SJCRH30 (cell line): ENCODE data around the gene SH2B3. TPM values are rescaled to one million over a fixed set of nuclear protein-coding genes. Genes with fewer than 3 reads are reported as not detected.

ENCODE experiments used
- DNase-seq, 2 experiments: peaks; one replicate each; pipeline ENCODE4 v3.0.0-alpha.2; 2015 to 2020
- H3K27ac ChIP-seq: fragments of 250-450 bp; sonication (Bioruptor Pico); 2 replicates; pipeline ENCODE4 v1.5.1; 2020; ENCODE audit warnings: mild to moderate bottlenecking, moderate library complexity
- H3K27me3 ChIP-seq: fragments of 250-450 bp; sonication (Bioruptor Pico); 2 replicates; pipeline ENCODE4 v1.5.1; 2020; ENCODE audit warnings: mild to moderate bottlenecking, moderate library complexity
- H3K36me3 ChIP-seq: fragments of 250-450 bp; sonication (Bioruptor Pico); 2 replicates; pipeline ENCODE4 v1.5.1; 2020; ENCODE audit warnings: mild to moderate bottlenecking, moderate library complexity
- H3K4me1 ChIP-seq: fragments of 250-450 bp; sonication (Bioruptor Pico); 2 replicates; pipeline ENCODE4 v1.5.1; 2020; ENCODE audit warnings: mild to moderate bottlenecking, moderate library complexity
- H3K4me3 ChIP-seq: fragments of 250-450 bp; sonication (Bioruptor Pico); 2 replicates; pipeline ENCODE4 v1.5.1; 2020; ENCODE audit warnings: mild to moderate bottlenecking, moderate library complexity
- H3K9me3 ChIP-seq: fragments of 250-450 bp; sonication (Bioruptor Pico); replicated peaks from 2 replicates; pipeline ENCODE4 v1.5.1; 2020; ENCODE audit warnings: mild to moderate bottlenecking, moderate library complexity
- total RNA-seq: library from RNA; depleted of rRNA; stranded (reverse); fragments of >200 nt; shearing (Covaris generic); gene quantifications from 2 replicates; pipeline ENCODE4 v1.2.3, GENCODE V29; 2014

Gene SH2B3
- total RNA-seq, 1 experiment from 2014 or later, result 13.2 TPM

DNA sequence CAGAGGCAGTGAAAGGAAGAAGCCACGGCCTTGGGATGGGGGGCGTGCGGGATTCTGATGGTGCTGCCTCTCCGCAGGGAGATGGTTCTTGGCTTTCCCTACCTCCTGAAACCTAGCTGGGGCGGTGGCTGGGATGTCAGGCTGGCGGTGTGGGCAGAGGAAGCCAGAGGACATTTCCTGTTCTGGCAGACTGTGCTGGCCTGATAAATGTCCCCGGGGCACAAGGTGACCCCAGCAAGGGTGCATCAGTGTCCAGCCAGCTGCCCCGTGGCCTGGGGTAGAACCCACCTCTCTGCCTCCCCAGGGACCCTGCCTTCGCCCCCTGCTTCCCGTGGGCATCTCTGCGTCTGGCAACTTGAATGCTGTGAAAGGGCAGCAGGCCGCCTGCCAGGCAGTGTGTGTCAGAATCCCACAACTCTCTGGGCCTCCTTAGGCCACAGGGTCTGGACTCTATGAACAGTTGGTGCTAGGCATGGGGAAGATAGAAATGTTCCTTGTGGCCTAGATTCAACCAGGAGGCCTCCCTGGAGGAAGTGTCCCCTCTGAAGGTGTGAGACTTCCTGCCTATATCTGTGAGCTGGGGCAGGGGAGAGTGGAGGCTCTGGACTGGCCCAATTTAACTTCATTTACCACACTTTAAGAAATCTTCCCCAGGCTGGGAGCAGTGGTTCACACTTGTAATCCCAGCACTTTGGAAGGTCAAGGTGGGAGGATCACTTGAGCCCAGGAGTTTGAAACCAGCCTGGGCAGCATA lies 4.9 kb downstream of the SH2B3 start:
- DNase-seq, result no peak
- H3K4me3 ChIP-seq, result no peak overlapping the region
- H3K27me3 ChIP-seq, result no peaks in the 10 kb centered on the region
- no peaks in the 10 kb centered on the region for H3K36me3 ChIP-seq
- peak overlapping the region; percentile 77 for H3K27ac ChIP-seq
- peaks cover 46% of the 10 kb centered on the region for H3K4me1 ChIP-seq
- no peaks in the 10 kb centered on the region for H3K9me3 ChIP-seq

DNA sequence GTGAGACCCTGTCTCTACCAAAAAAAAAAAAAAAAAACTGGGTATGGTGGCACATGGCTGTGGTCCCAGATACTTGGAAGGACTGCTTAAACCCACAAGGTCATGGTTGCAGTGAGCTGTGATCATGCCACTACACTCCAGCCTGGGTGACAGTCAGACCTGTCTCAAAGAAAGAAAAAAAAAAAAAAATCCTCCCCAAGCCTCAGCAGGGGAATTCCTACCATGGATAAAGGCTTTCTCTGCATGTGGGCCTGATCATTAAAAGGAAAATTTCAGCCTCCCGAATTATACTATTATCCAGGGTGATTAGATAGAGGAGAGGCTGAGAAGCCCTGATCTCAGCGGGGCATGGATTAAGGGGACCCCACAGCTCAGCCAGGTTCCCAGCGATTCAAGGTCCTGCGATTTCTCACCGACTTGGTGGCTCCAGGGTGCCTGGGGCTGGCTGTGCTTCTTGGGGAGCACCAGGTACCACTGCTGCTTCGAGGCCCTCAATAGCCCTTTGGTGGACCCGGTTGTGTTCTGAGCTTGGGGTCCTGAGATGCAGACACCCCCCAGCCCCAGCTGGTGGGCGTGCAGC lies 5.6 kb downstream of the SH2B3 start:
- peaks cover 46% of the 10 kb centered on the region for H3K4me1 ChIP-seq
- no peak overlapping the region for H3K4me3 ChIP-seq
- H3K9me3 ChIP-seq, result no peaks in the 10 kb centered on the region
- peak overlapping the region; percentile 77 for H3K27ac ChIP-seq
- no peaks in the 10 kb centered on the region for H3K27me3 ChIP-seq
- no peak for DNase-seq
- no peaks in the 10 kb centered on the region for H3K36me3 ChIP-seq

DNA sequence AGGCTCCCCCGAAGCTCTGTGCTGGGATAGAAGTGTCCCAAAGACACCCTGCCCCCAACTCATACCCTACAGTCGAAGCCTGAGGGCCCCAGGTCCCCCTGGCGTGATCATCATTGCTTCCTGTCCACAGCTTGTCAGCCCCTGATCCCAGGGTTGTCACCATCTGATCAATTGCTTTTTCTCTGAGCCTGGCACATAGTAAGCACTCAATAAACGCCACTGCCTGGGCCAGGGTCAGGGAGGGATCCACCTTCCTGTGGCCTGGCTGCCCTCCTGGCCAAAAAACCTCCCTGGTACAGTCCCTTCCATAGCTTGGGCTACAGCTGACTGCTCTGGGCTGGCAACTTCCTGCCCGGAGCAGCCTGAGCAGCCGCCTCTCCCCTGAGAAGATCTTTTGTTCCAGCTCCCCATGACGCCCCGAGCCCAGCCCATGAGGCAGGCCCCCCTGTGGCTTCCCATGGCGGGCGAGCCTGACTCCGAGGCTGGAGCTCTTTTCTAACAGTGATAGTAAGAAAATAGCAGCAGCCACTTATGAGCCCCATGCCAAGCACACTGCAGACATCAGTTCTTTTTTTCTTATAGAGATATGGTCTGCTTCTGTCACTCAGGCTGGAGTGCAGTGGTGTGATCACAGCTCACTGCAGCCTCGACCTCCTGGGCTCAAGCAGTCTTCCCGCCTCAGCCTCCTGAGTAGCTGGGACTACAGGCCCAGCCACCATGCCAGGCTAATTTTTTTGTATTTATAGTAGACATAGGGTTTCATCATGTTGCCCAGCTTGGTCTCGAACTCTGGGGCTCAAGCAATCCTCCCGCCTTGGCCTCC lies 6.5 kb downstream of the SH2B3 start:
- Histone ChIP-seq H3K4me3 (no peak overlapping the region), H3K9me3 (no peaks in the 10 kb centered on the region), H3K27ac (peak overlapping the region; percentile 77), H3K36me3 (no peaks in the 10 kb centered on the region), H3K4me1 (peaks cover 45% of the 10 kb centered on the region), H3K27me3 (no peaks in the 10 kb centered on the region)
- DNase-seq, result peak; percentile 75 to 78

DNA sequence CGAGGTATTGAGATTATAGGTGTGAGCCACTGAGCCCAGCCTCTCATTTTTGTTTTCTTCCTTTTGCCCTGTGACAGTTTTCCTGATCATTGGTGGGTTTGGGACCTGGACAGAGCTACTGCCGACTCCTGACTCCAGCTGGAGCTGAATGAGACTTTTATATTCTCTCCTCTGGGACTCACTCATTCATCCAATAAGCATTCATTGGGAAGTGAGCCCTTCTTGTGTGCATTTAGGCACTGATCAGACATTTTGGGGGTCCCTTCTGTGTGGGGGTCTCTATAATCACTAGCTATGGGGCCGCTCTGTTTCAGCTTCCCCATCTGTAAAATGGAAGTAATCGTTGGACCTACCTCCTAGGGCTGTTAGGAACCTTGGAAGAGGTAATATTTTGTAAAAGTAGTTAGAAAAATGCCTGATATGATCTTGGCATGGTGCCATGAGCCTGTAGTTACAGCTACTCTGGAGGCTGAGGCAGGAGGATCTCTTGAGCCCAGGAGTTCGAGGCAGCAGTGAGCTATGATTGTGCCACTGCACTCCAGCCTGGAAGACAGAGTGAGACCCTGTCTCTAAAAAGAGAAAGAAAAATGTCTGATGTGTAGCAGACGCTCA lies 7.2 kb downstream of the SH2B3 start:
- no peaks in the 10 kb centered on the region for H3K27me3 ChIP-seq
- peaks cover 42% of the 10 kb centered on the region for H3K4me1 ChIP-seq

DNA sequence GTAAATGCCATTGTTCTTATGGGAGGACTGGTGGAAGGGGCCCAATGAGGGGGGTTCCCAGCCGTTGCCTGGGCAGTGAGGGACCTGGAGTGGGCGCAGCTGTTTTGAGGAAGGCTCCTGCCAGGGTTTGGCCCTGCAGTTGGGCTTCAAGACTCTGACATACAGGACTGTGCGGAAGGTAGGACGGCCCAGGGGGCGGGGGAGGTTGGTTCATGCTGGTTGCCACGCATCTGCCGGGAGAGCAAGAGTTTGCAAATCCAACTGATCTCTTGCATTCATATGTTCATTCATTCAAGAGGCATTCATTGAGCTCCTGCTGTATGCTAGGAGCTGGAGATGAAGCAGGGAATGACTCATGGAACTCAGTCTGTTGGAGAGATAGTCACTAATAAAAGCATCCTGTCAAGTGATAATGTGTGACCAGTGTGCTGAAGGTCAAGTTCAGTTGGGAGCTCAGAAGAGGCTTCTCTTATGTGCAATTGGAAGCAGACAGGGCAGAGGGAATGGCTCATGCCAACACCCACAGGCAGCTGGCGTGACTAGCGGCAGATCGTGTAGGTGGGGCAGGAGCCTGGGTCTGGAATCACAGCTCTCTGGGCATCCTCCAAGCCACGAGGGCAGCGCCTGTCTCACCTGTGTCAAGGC lies 7.8 kb downstream of the SH2B3 start:
- Histone ChIP-seq H3K4me3 (no peak overlapping the region), H3K9me3 (no peaks in the 10 kb centered on the region), H3K4me1 (peaks cover 40% of the 10 kb centered on the region), H3K27ac (no peak overlapping the region), H3K36me3 (no peaks in the 10 kb centered on the region), H3K27me3 (no peaks in the 10 kb centered on the region)
- DNase-seq, result no peak

More for the DNA sequence above, 7.2 kb downstream of the SH2B3 start:
- Histone ChIP-seq H3K4me3 (no peak overlapping the region), H3K9me3 (no peaks in the 10 kb centered on the region), H3K27ac (peak overlapping the region; percentile 77), H3K36me3 (no peaks in the 10 kb centered on the region)
- no peak for DNase-seq

- Histone ChIP-seq H3K4me3 (no peak overlapping the region), H3K9me3 (no peaks in the 10 kb centered on the region), H3K27me3 (no peaks in the 10 kb centered on the region), H3K4me1 (peaks cover 28% of the 10 kb centered on the region), H3K27ac (no peak overlapping the region), H3K36me3 (peaks cover 3% of the 10 kb centered on the region; the same call in 1 of the 2 replicates)
- no peak for DNase-seq
These were observed 9.1 kb downstream of the SH2B3 start for GRCh38 chr12:111414711-111415252.

GRCh38 chr12:111417290-111417689 lies 11.6 kb downstream of the SH2B3 start:
- Histone ChIP-seq H3K4me1 (peaks cover 8% of the 10 kb centered on the region), H3K4me3 (no peak overlapping the region), H3K36me3 (peaks cover 7% of the 10 kb centered on the region; the same call in 1 of the 2 replicates), H3K9me3 (no peaks in the 10 kb centered on the region), H3K27ac (no peak overlapping the region), H3K27me3 (no peaks in the 10 kb centered on the region)
- DNase-seq, result no peak

DNA sequence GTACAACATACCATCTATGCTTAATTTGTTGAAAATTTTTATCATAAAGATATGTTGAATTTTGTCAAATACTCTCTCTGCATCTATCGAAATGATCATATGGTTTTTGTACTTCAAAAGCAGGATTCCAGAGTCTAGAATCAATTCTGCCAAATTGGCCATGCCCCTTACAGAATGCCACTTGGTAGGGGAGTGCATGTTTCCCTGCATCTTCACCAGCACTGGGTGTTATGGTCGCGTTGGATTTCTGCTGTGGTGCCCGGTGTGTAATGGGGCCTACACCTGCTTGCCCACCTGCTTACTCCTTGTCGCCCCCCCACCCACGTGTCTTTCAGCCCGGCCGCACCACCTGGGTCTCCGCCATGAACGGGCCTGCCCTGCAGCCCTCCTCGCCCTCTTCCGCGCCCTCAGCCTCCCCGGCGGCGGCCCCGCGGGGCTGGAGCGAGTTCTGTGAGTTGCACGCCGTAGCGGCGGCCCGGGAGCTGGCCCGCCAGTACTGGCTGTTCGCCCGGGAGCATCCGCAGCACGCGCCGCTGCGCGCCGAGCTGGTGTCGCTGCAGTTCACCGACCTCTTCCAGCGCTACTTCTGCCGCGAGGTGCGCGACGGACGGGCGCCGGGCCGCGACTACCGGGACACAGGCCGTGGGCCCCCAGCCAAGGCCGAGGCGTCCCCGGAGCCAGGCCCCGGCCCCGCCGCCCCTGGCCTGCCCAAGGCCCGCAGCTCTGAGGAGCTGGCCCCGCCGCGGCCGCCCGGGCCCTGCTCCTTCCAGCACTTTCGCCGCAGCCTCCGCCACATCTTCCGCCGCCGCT lies 12.3 kb downstream of the SH2B3 start:
- H3K4me3 ChIP-seq, result no peak overlapping the region
- no peak overlapping the region for H3K27ac ChIP-seq
- H3K4me1 ChIP-seq, result peaks cover 1% of the 10 kb centered on the region; the same call in 1 of the 2 replicates
- no peak for DNase-seq
- no peaks in the 10 kb centered on the region for H3K9me3 ChIP-seq
- no peaks in the 10 kb centered on the region for H3K27me3 ChIP-seq
- peaks cover 7% of the 10 kb centered on the region; the same call in 1 of the 2 replicates for H3K36me3 ChIP-seq

GRCh38 chr12:111418594-111418880 lies 12.8 kb downstream of the SH2B3 start:
- peaks cover 7% of the 10 kb centered on the region; the same call in 1 of the 2 replicates for H3K36me3 ChIP-seq
- no peaks in the 10 kb centered on the region for H3K27me3 ChIP-seq
- no peaks in the 10 kb centered on the region for H3K4me1 ChIP-seq
- H3K9me3 ChIP-seq, result no peaks in the 10 kb centered on the region
- H3K4me3 ChIP-seq, result no peak overlapping the region
- no peak overlapping the region for H3K27ac ChIP-seq
- DNase-seq, result no peak

DNA sequence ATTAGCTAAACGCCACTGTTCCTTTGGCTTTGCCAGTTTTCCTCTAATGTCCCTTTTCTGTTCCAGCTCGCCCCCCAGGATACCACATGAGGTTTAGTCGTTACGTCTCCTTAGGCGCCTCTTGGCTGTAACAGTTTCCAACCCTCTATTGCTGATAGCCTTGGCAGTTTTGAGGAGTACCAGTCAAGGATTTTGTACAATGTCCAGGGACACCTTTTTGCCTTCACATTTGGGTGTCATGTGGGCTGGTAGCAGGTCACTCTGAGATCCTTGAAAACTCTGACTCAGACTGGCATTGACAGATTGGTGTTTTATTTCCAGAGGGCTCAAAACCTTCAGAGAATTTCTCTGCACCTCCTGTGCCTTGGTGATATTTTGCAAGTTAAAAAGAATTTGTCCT lies 14.1 kb downstream of the SH2B3 start:
- Histone ChIP-seq H3K9me3 (no peaks in the 10 kb centered on the region), H3K36me3 (peaks cover 7% of the 10 kb centered on the region; the same call in 1 of the 2 replicates), H3K4me3 (no peak overlapping the region), H3K27ac (no peak overlapping the region), H3K27me3 (no peaks in the 10 kb centered on the region), H3K4me1 (no peaks in the 10 kb centered on the region)
- DNase-seq, result no peak

DNA sequence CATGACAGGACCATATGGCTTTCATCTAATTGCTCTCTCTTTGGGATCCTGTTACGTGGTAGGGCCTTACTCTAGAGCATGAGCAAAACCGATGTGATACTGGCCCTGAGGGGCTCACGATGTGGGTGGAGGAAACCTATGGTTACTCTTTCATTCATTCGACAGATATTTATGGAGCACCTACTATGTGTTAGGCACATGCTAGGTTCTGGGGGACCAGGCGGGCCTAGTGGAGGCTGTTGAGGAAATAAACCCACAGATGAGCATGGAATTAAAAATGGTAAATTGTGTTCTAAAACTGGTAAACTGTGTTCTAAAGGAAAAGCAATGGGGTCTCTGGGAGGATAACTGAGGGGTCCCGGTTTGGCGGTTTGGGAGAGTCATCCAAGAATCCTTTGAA lies 14.8 kb downstream of the SH2B3 start:
- Histone ChIP-seq H3K9me3 (no peaks in the 10 kb centered on the region), H3K4me1 (no peaks in the 10 kb centered on the region), H3K36me3 (peaks cover 7% of the 10 kb centered on the region; the same call in 1 of the 2 replicates), H3K4me3 (no peak overlapping the region), H3K27me3 (no peaks in the 10 kb centered on the region), H3K27ac (no peak overlapping the region)
- no peak for DNase-seq

DNA sequence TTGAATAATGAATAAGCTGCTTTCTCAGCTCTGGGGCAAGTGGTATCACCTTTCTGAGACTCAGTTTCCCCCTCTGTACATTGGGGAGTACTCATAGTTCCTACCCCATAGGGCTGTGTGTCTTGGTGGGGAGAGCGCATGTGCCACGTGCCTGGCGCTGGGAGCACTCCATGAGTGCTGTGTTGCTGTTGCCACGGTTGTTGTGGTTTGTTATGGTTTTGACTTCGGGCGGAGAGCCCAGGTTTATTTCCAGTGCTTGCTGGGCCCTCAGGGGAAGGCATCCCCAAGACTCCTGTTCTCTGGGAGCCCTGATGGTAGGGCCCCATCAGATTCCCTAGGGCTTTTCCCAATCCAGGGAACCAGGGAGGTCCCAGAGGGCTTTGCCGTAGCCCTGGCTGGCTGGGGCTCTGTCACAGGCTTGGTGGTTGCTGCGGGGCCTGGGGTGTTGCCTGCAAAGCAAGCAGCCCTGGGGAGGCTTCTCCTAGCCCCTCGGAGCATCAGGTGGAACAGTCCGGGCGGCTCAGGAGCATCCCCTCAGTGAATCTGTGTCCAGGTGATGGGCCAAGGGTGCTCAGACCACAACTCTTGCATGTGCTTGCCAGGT lies 18.6 kb downstream of the SH2B3 start:
- H3K4me1 ChIP-seq, result no peaks in the 10 kb centered on the region
- no peaks in the 10 kb centered on the region for H3K9me3 ChIP-seq
- no peaks in the 10 kb centered on the region for H3K27me3 ChIP-seq
- H3K4me3 ChIP-seq, result no peak overlapping the region
- peaks cover 7% of the 10 kb centered on the region; the same call in 1 of the 2 replicates for H3K36me3 ChIP-seq
- H3K27ac ChIP-seq, result no peak overlapping the region
- DNase-seq, result no peak

DNA sequence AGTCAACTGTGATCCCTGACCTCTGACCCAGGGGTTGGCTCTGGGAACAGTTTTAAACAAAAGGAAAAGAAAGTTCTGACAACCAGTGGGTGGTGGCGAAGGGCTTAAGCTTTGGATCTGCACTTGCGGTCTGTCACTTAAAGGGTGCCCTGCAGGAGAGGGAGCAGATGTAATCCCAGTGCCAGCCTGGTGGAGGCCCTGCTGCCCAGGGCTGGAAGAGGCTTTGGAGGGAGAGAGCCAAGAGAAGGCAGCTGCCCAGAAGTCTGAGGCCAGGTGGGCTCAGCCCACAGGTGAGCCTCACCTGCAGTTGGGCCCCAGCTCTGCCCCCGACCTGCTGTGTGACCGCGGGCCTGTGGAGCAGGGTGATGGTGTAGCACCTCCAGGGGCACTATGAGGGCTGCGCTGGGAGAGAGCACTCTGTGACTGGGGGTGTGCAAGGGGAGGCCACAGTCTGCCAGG lies 19.1 kb downstream of the SH2B3 start:
- Histone ChIP-seq H3K4me3 (no peak overlapping the region), H3K36me3 (peaks cover 5% of the 10 kb centered on the region; the same call in 1 of the 2 replicates), H3K27me3 (no peaks in the 10 kb centered on the region), H3K27ac (no peak overlapping the region), H3K4me1 (no peaks in the 10 kb centered on the region), H3K9me3 (no peaks in the 10 kb centered on the region)
- no peak for DNase-seq
